Measurements from ENCODE around the gene INSYN1. TPM values are rescaled to one million over a fixed set of nuclear protein-coding genes. Genes with fewer than 3 reads are reported as not detected.

Gene INSYN1
- total RNA-seq, 4 donors from 2014 or later = 12.5 to 27.4 (median 23.8) TPM

DNA sequence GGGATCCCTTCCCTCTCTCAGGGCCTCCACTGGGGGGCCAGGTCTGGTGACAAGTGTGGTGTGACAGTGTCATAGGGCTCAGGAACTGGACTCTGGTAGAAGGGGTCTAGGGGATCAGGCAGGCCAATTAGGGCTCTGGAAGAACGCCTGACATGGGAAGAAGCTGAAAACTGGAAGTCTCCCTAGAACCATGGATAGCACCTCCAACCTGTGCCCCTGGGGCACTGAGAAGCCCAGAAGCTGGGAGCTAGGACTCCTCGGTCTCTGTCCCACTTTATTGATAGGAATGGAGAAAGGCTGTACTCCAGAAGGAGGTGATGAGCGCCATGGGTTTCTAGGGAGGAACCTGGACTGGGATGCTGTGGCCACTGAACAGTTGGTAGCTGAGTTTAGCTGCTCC lies 30.7 kb downstream of the INSYN1 start:
- intact Hi-C loops (cut with DNase I) = no loop called here
- H3K27me3 ChIP-seq = peaks cover 0 to 6% (median 0%) of the 10 kb centered on the region in 4 donors
- TF ChIP-seq POLR2AphosphoS5 (IDR thresholded peaks at IDR 0.05) (no peak), POLR2A (IDR thresholded peaks at IDR 0.05; ENCODE audit: low read depth) (no peak), EP300 (IDR thresholded peaks at IDR 0.05) (no peak), CTCF (IDR thresholded peaks at IDR 0.05) (no peak)

GRCh38 chr15:73718694-73719093 lies 34.5 kb downstream of the INSYN1 start:
- DNase-seq (ENCODE audit: extremely low spot score) = no peak
- TF ChIP-seq EP300 (IDR thresholded peaks at IDR 0.05) (no peak), POLR2AphosphoS5 (IDR thresholded peaks at IDR 0.05) (no peak), CTCF (IDR thresholded peaks at IDR 0.05) (no peak), POLR2A (IDR thresholded peaks at IDR 0.05; ENCODE audit: low read depth) (no peak)
- H3K4me1 ChIP-seq = peaks cover 0 to 8% (median 2%) of the 10 kb centered on the region in 4 donors
- no peak overlapping the region for H3K4me3 ChIP-seq
- WGBS = 70% methylated on average over 4 of the region's 4 CpGs
- H3K36me3 ChIP-seq = peaks cover 0 to 8% (median 5%) of the 10 kb centered on the region in 4 donors
- intact Hi-C loops (cut with DNase I) = no loop called here
- H3K27ac ChIP-seq (replicated peaks in 1 of 4) = no peak overlapping the region
- no peaks in the 10 kb centered on the region for H3K9me3 ChIP-seq
- peaks cover 0 to 6% (median 0%) of the 10 kb centered on the region in 4 donors for H3K27me3 ChIP-seq

More for the DNA sequence above, 30.7 kb downstream of the INSYN1 start:
- no peaks in the 10 kb centered on the region for H3K36me3 ChIP-seq
- no peak for DNase-seq (ENCODE audit: extremely low spot score)
- no peaks in the 10 kb centered on the region for H3K4me1 ChIP-seq
- H3K27ac ChIP-seq (replicated peaks in 1 of 4) = no peak overlapping the region
- WGBS = 100% methylated on average over 2 of the region's 3 CpGs
- no peaks in the 10 kb centered on the region for H3K9me3 ChIP-seq
- H3K4me3 ChIP-seq = no peak overlapping the region

DNA sequence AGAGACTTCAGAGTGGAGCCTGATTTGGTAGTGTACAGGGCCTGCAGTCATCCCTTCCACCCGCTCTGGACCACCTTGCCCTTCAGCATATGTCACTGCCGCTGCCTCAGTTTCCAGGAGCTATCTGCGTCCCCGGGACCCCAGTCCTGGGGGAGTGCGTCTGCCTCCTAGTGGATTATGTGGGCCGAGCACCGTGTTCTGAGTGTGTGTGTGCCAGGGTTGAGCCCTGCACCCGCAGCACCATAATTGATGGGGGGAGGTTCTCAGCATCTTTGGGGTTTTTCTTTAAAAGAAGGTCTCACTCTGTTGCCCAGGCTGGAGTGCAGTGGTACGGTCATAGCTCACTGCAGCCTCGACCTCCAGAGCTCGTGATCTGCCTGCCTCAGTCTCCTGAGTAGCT lies 35.3 kb downstream of the INSYN1 start:
- TF ChIP-seq EP300 (IDR thresholded peaks at IDR 0.05) (no peak), POLR2A (IDR thresholded peaks at IDR 0.05; ENCODE audit: low read depth) (no peak), CTCF (IDR thresholded peaks at IDR 0.05) (no peak), POLR2AphosphoS5 (IDR thresholded peaks at IDR 0.05) (no peak)
- Histone ChIP-seq H3K27ac (replicated peaks in 1 of 4) (no peak overlapping the region), H3K27me3 (peaks cover 0 to 6% (median 0%) of the 10 kb centered on the region in 4 donors), H3K9me3 (no peaks in the 10 kb centered on the region), H3K36me3 (peaks cover 6 to 17% (median 14%) of the 10 kb centered on the region in 4 donors), H3K4me1 (peaks cover 0 to 8% (median 2%) of the 10 kb centered on the region in 4 donors), H3K4me3 (no peak overlapping the region)
- 60% methylated on average over 7 of the region's 11 CpGs for WGBS
- no peak for DNase-seq (ENCODE audit: extremely low spot score)
- intact Hi-C loops (cut with DNase I) = no loop called here

- no peak for DNase-seq (ENCODE audit: extremely low spot score)
- no peak for TF ChIP-seq CTCF (IDR thresholded peaks at IDR 0.05)
- no peak for TF ChIP-seq EP300 (IDR thresholded peaks at IDR 0.05)
- TF ChIP-seq POLR2A (IDR thresholded peaks at IDR 0.05; ENCODE audit: low read depth) = no peak
- Histone ChIP-seq H3K4me1 (peaks cover 0 to 8% (median 2%) of the 10 kb centered on the region in 4 donors), H3K36me3 (peaks cover 7 to 23% (median 17%) of the 10 kb centered on the region in 4 donors), H3K27ac (replicated peaks in 1 of 4) (no peak overlapping the region), H3K9me3 (no peaks in the 10 kb centered on the region), H3K4me3 (no peak overlapping the region), H3K27me3 (peaks cover 0 to 6% (median 0%) of the 10 kb centered on the region in 4 donors)
- intact Hi-C loops (cut with DNase I) = no loop called here
- 79% methylated on average over 3 of the region's 3 CpGs for WGBS
Observed at GRCh38 chr15:73717206-73717605, 35.9 kb downstream of the INSYN1 start.

GRCh38 chr15:73716417-73716816 lies 36.7 kb downstream of the INSYN1 start:
- no peak overlapping the region for H3K4me3 ChIP-seq
- no peak for TF ChIP-seq EP300 (IDR thresholded peaks at IDR 0.05)
- no peak for TF ChIP-seq POLR2A (IDR thresholded peaks at IDR 0.05; ENCODE audit: low read depth)
- TF ChIP-seq POLR2AphosphoS5 (IDR thresholded peaks at IDR 0.05) = no peak
- no peak for TF ChIP-seq CTCF (IDR thresholded peaks at IDR 0.05)
- H3K27ac ChIP-seq (replicated peaks in 1 of 4) = no peak overlapping the region
- peaks cover 0 to 4% (median 0%) of the 10 kb centered on the region in 4 donors for H3K27me3 ChIP-seq
- intact Hi-C loops (cut with DNase I) = no loop called here
- 57% methylated on average over 5 of the region's 6 CpGs for WGBS
- no peaks in the 10 kb centered on the region for H3K9me3 ChIP-seq
- H3K36me3 ChIP-seq = peaks cover 9 to 26% (median 20%) of the 10 kb centered on the region in 4 donors
- H3K4me1 ChIP-seq = peaks cover 0 to 8% (median 2%) of the 10 kb centered on the region in 4 donors
- no peak for DNase-seq (ENCODE audit: extremely low spot score)
